A673 (cell line): ENCODE measurements around the gene CDKAL1. TPM values are rescaled to one million over a fixed set of nuclear protein-coding genes. Genes with fewer than 3 reads are reported as not detected.

Experiments
- BruUV-seq: library from RNA; stranded (reverse); fragments of 400-500 nt; replicated peaks from 2 replicates; lab custom pipeline; 2021; lab: Mats Ljungman, UMichigan
- CTCF ChIA-PET: fragments of 300-600 bp; sonication (Branson Sonifier 250); formaldehyde crosslinking; loops from one replicate; lab custom pipeline; 2022; ENCODE audit warnings: antibody characterized with exemption; lab: Charles Lee
- POLR2A ChIA-PET: fragments of 300-600 bp; sonication (Branson Sonifier 250); formaldehyde crosslinking; loops from one replicate; lab custom pipeline; 2022; ENCODE audit warnings: antibody characterized with exemption; ENCODE audit not compliant: low non-redundant PET; lab: Charles Lee
- DNase-seq: peaks from one replicate; pipeline ENCODE4 v3.0.0-alpha.2; 2015; ENCODE audit warnings: low spot score
- H3K27ac ChIP-seq: fragments of 200-600 bp; sonication (generic); 2 replicates; pipeline ENCODE4 v1.5.1; 2016; ENCODE audit warnings: mixed run types, low read depth, mild to moderate bottlenecking, mixed read lengths, antibody characterized with exemption, low read length; ENCODE audit not compliant: poor library complexity, severe bottlenecking
- H3K27me3 ChIP-seq: fragments of 200-600 bp; sonication (generic); replicated peaks from 2 replicates; pipeline ENCODE4 v1.6.1; 2017; ENCODE audit warnings: mixed run types, low read depth, mild to moderate bottlenecking, mixed read lengths, antibody characterized with exemption, low read length; ENCODE audit not compliant: insufficient read depth, poor library complexity
- H3K36me3 ChIP-seq: fragments of 200-600 bp; sonication (generic); 2 replicates; pipeline ENCODE4 v1.6.1; 2016; ENCODE audit warnings: mixed run types, mild to moderate bottlenecking, mixed read lengths, antibody characterized with exemption, low read length; ENCODE audit not compliant: insufficient read depth, poor library complexity, severe bottlenecking
- H3K4me1 ChIP-seq: fragments of 200-600 bp; sonication (generic); 2 replicates; pipeline ENCODE4 v1.6.1; 2017; ENCODE audit warnings: mixed run types, mild to moderate bottlenecking, mixed read lengths, antibody characterized with exemption, low read length; ENCODE audit not compliant: insufficient read depth, poor library complexity, severe bottlenecking
- H3K4me3 ChIP-seq: fragments of 200-600 bp; sonication (generic); 2 replicates; pipeline ENCODE4 v1.5.1; 2016; ENCODE audit warnings: low read depth, mixed run types, mild to moderate bottlenecking, mixed read lengths, low read length; ENCODE audit not compliant: poor library complexity, severe bottlenecking
- H3K9me3 ChIP-seq: fragments of 200-600 bp; sonication (generic); 2 replicates; pipeline ENCODE4 v1.6.1; 2016; ENCODE audit warnings: mixed run types, low read depth, mild to moderate bottlenecking, mixed read lengths, antibody characterized with exemption, low read length; ENCODE audit not compliant: poor library complexity, severe bottlenecking
- EZH2 ChIP-seq: fragments of 200-600 bp; sonication (generic); IDR thresholded peaks from 2 replicates; pipeline ENCODE4 v1.6.1; 2017; ENCODE audit warnings: borderline replicate concordance, low read depth, mild to moderate bottlenecking, mixed read lengths, antibody characterized with exemption, low read length; ENCODE audit not compliant: poor library complexity, severe bottlenecking
- intact Hi-C: fragments of 100-400 bp; cut with micrococcal nuclease; formaldehyde crosslinking; loops from one replicate; pipeline ENCODE4 v1.10.0; 2022; ENCODE audit not compliant: unreplicated experiment
- total RNA-seq: library from RNA; stranded (reverse); gene quantifications from 2 replicates; pipeline ENCODE4 v1.2.3, GENCODE V29; 2021
- TF ChIP-seq, protein P1 (sequence below): fragments of 300-800, 200-600 bp; sonication (generic); conservative IDR thresholded peaks from 2 replicates; pipeline ENCODE4 v1.5.1; 2017; ENCODE audit warnings: low read depth, mild to moderate bottlenecking, antibody characterized with exemption, low read length, moderate library complexity, mixed read lengths

CDKAL1 gene
- total RNA-seq, 1 experiment from 2014 or later, result 35.5 TPM

DNA sequence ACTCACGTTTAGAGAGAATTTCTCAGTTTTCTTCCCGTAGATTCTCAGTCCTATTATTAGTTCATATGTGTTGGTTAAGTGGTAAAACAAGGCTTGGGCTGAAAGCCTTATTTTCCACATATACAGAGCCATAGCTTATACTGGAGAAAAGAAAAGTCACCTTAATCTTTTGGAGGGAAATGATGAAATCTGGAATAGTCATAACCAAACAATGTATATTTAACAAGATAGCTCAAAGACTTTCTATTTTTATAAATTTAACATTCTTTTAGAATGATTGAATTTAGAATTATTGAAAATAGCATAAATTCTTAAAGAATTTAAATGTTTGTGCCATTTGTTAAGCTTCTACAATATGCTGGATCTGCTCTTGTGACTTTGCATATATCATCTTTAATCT, 85.8 kb downstream of the CDKAL1 start:
- Histone ChIP-seq H3K36me3 (no peaks in the 10 kb centered on the region), H3K27ac (no peak overlapping the region), H3K4me1 (peaks cover 27% of the 10 kb centered on the region), H3K27me3 (no peaks in the 10 kb centered on the region), H3K4me3 (no peak overlapping the region), H3K9me3 (no peaks in the 10 kb centered on the region)
- no TSS peak for BruUV-seq
- POLR2A ChIA-PET, result no interaction called here
- no peak for DNase-seq
- CTCF ChIA-PET, result interaction anchor here (0.6 kb wide), 1 partner anchor 36 kb away, joined by 3 read pairs; no protein-coding TSS in a partner anchor
- TF ChIP-seq, protein P1, sequence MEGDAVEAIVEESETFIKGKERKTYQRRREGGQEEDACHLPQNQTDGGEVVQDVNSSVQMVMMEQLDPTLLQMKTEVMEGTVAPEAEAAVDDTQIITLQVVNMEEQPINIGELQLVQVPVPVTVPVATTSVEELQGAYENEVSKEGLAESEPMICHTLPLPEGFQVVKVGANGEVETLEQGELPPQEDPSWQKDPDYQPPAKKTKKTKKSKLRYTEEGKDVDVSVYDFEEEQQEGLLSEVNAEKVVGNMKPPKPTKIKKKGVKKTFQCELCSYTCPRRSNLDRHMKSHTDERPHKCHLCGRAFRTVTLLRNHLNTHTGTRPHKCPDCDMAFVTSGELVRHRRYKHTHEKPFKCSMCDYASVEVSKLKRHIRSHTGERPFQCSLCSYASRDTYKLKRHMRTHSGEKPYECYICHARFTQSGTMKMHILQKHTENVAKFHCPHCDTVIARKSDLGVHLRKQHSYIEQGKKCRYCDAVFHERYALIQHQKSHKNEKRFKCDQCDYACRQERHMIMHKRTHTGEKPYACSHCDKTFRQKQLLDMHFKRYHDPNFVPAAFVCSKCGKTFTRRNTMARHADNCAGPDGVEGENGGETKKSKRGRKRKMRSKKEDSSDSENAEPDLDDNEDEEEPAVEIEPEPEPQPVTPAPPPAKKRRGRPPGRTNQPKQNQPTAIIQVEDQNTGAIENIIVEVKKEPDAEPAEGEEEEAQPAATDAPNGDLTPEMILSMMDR, result no peak
- TF ChIP-seq EZH2, result no peak
- intact Hi-C loops, result no loop called here

DNA sequence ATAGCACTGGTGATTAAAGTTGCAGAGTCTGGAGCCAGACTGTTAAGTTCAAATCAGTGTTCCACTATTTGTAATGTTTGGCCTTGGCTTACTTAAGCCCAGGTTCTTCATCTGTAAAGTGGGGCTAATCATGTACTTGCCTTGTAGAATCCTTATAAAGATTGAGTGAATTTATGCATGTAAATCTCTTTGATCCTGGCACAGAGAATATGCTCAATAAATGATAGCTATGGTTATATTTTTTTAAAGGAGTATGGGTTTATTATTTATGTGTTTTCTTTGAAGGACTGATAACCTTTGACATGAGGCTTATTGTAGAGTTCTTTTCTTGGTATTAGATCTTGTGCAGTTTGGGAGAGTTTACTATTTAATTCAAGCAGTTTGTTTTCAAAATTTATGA, 89.5 kb downstream of the CDKAL1 start:
- peaks cover 27% of the 10 kb centered on the region for H3K4me1 ChIP-seq
- H3K9me3 ChIP-seq, result no peaks in the 10 kb centered on the region
- no TSS peak for BruUV-seq
- no peak overlapping the region for H3K27ac ChIP-seq
- no peaks in the 10 kb centered on the region for H3K27me3 ChIP-seq
- no peak for DNase-seq
- ChIA-PET POLR2A (no interaction called here), CTCF (no interaction called here)
- intact Hi-C loops, result no loop called here
- no peaks in the 10 kb centered on the region for H3K36me3 ChIP-seq
- TF ChIP-seq EZH2, result no peak
- TF ChIP-seq, protein P1, result no peak
- no peak overlapping the region for H3K4me3 ChIP-seq

DNA sequence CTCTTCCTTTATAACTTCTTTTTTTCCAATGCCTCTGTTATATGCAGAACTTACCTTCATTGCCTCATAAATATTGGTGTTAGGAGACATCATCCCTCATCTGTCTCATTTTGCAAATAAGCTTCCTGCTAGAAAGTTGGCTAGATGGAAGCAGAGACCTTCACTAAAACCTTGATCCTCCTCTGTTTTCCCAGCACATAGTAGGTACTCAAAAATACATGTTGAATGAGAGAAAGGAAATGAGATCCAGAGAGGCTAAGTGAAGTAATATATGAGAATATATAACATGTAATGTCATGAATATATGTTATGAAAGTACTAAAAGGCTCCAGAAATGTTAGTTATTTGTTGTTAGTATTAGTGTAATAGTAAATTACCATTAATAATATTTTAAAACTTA, 91.9 kb downstream of the CDKAL1 start:
- Histone ChIP-seq H3K9me3 (no peaks in the 10 kb centered on the region), H3K27ac (no peak overlapping the region), H3K36me3 (no peaks in the 10 kb centered on the region), H3K27me3 (no peaks in the 10 kb centered on the region), H3K4me1 (peaks cover 18% of the 10 kb centered on the region), H3K4me3 (no peak overlapping the region)
- no peak for DNase-seq
- ChIA-PET CTCF (no interaction called here), POLR2A (no interaction called here)
- BruUV-seq, result no TSS peak
- intact Hi-C loops, result no loop called here
- TF ChIP-seq, protein P1, result no peak
- no peak for TF ChIP-seq EZH2
